T-helper 9 cell (primary cell): Measurements from ENCODE around the gene USP13.
"Not testable (repeated sequence)": the region's sequence is repeated elsewhere in the genome, so short reads cannot be mapped to it uniquely, and the experiment has no call there.

ENCODE experiments used
- DNase-seq: peaks from one replicate; pipeline ENCODE4 v3.0.0-alpha.2; 2020

Gene USP13

DNA sequence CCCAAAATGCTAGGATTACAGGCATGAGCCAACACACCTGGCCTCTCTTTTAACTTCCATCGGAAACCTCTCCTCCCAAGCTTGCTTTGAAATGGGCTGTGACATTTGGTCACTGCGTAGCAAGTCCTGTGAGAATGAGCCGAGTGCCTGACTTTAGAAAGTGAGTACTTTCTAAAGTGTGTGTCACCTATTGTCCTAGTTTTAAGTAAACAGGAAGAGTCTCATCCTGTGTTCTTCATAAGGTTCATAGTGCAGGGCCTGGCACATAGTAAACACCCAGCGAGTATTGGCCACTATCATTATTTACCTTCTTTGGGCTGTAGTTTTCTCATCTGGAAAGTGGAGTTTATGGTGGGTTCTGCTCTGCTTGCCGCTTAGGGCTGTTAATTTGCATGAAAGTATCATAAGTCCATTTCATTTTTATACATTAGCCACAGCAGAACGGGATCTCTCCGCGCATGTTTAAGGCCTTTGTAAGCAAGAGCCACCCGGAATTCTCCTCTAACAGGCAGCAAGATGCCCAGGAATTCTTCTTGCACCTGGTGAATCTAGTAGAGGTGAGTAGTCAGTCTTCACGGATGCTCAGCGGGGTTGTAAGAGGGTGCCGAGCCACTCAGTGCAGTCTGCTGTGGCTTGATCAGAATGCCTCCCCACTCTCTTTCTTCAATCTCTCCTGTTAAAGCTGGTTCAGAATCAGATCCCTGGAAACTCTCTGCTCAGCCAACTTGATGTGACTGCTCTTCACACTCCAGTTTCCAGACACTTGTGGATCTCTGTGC, 87.2 kb downstream of the USP13 start:
- no peak for DNase-seq

DNA sequence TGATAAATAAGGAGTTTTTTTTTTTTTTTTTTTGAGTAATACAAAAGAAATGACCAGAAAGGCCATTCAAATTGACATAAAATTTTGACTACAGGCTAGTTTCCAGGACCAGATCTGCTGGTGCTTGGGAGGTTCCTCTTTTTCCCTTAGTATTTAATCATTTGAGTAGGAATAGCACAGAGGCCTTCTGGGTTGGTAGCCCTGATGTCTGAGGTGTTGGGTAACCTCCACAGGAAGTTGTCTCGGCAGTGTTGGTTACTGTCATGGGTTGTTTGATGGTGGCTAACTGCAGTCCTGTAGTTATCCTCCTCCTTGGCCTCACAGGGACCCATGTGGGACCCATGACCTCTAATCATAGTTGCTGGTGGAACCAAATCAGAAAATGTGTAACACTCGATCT, 91.1 kb downstream of the USP13 start:
- no peak for DNase-seq

DNA sequence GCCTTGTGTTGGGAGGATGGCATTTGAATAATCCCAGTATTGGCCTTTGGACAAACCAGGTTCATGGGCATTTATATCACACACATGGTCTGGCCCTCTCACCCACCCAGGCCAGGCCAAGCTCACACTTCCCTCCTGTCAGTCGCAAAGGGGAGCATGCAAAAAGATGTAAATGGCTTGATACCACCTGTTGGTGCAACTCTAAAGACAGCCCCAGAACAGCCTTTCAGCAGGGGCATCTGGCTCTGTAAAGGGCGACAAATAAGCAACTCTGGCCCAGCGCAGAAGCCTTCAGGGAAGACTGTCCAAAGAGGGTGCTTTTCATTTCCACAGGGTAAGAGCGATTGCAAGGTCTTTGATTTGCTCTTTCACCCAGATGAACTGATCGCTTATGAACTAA, 91.8 kb downstream of the USP13 start:
- DNase-seq, result no peak

DNA sequence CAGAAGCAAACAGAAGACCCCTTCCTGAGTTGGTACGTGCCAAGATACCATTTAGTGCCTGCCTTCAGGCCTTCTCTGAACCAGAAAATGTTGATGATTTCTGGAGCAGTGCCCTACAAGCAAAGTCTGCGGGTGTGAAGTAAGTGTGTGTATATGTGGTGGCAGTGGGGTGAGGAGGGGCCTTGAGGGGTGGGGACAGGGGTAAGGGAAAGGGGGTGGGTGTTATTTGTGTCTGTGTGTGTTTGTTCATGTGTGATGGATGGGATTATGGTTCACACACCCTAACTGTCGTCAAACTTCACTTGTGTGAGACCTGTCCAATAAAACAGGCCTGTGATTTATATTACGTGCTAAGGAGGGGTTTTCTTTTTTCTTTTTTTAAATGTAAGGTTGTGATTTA, 92.2 kb downstream of the USP13 start:
- DNase-seq, result no peak

DNA sequence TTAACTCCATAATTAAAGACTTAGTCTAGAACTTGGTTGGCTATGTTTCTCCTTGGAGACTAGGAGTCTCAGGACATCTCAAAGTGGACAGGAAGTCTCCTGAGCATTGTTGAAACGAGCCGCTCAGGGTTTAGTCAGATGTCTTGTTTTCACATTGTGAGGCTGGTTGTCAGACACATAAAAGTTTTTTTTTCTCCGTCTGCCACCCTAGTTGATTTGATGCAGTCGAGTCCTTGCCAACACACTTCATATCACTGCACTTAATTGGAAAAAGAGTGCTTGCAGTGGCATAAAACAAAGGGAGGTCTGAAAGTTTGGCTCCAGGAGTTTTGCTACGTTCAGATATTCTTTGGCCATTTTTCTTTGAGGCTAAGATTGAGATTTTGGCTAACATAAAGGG, 92.9 kb downstream of the USP13 start:
- no peak for DNase-seq

DNA sequence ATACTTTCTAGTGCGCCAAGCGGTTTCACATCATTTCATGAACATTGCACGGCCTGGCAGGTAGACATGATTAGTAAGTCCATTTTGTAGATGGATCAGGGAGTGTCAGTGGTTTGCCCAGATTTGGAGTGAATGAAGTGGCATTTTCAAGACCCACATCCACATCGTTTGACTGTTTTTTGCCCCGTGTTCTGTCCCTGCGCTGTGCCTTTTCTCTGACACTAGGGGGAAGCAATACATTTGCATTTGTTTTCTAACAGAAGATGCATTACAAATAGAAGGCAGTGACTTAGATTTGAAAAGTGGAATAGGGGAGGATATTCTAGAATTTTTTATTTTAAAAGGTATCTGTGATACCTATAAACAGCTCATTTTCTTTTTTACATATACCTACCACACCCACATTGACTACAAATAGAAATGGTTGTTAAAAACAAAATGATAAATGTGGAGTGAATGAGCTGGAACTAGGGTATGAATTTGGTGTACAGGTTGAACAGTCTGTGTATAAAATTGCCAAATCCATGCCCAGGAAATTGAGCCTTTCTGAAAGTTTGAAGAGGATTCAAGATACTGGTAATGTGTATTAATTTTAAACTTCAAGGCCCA, 98.0 kb downstream of the USP13 start:
- no peak for DNase-seq

DNA sequence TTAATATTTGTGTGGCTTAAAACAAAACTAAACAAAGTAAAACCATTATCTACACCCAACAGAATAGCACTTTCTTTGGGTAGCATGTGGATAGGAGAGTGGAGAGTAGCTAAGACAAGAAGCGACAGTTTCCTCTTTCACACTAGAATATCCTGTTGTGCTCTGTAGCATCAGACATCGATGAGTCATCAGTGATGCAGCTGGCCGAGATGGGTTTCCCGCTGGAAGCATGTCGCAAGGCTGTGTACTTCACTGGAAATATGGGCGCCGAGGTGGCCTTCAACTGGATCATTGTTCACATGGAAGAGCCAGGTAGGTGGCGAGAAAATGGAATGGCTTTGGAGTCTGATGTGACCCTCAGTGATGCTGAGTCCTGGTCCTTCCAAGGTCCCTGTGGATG, 108.1 kb downstream of the USP13 start:
- no peak for DNase-seq

DNA sequence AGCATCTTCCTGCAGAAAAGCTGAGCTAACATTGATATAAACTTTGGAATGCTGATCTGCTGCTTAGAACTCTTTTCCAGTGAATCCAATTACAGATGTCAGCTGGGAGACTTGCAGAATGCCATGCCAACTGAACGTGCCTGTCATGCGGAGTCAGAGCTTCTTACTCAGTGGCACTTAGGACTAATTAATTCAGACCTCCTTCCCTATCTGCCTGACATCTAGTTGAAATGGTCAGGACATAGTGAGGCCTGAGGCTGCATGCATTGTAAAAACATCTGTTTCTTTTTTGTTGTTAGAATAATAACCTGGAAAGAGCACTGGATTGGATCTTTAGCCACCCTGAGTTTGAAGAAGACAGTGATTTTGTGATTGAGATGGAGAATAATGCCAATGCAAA, 112.6 kb downstream of the USP13 start:
- DNase-seq, result no peak

DNA sequence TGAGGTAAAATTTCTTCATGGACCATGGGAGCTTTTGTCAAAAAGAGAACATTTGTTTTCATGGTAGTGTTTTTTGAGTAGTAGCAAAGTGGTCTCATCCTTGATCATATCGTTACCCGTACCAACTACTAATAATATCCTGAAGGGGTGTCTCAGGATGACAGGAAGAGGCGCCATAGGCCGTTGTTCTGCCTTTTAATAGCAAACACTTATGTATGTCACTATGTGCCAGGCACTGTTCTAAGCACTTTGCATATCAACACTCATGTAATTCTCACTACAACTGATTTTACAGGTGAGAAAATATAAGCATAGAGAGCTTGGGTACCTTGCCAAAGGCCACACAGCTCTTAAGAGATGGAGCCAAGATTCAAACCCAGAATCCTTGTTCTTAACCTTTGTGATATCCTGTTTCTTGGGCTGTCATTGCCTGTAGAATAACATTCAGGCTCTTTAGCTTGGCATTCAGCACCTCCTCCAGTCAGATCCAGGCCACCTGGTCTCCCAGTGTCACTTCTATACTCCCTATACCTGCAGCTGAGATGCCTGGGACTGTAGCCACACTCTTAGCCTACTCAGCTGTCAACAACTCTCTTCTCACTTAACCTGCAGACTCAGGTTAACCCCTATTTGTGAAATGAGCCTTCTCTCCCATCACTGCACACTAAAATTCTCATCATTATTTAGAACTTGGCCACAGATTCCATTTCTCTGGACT, 113.7 kb downstream of the USP13 start:
- no peak for DNase-seq

DNA sequence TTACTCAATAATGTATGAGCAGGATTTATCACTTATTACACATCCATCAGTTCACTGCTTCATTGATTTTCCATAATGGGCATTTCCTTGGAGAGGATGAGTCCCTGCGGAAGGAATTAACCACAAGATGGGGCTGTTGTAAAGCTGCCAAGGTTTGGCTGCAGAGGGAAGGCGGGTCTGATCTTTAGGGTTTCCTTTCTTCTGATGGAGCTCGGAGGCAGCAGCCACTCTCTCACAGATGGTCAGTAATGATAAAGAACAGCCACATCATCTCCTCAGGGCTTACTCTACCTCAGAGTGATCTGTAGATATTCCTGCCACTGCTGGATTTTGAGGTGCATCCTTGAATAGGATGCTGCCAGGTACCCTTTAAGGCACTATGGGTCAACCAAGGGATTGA, 115.2 kb downstream of the USP13 start:
- DNase-seq, result no peak

DNA sequence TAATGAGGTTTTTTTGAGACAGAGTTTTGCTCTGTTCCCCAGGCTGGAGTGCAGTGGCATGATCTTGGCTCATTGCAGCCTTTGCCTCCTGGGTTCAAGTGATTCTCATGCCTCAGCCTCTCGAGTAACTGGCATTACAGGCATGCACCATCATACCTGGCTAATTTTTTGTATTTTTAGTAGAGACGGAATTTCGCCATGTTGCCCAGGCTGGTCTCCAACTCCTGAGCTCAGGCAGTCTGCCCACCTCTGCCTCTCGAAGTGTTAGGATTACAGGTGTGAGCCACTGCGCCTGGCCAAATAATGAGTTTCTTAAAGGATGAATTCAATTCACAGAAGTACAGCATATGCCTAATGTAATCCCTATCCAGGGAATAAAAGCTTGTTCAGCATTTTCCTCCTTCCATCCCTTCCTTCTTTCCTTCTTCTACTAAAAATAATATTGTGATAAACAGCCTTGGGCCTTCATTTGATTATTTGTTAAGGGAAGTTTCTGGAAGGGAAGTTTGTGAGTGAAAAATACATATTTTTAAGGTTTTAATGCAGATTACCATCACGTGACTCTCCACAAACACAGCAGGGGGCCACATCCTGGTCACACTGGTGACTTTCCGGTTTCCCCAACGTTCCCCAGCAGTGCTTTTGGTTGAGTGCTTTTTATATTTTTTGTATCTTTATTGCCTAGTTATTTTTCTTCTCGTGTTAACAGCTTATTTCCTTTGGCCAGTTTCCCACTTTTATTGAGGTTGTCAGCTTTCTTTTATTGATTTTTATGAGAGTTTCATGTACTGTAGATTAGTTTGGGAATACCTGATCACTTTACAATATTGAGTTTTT, 116.8 kb downstream of the USP13 start:
- no peak for DNase-seq

DNA sequence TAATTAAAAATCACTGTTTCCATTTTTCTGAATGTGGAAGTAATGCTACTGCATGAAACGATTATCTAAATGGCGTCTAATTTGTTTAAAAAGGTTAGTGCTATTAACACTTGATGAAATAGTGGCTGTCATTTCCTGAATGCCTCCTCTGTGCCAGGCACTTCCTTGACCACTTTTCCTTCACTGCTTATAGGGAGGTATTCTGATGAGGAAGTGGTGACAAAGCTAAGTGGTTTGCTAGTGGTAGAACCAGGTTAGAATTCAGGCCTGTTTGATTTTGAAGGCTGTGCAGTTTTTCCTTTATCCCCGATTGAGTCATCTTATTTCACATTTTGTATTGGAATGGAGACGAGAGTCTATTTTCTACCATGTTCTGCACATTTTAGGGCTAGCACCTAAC, 119.0 kb downstream of the USP13 start:
- no peak for DNase-seq

DNA sequence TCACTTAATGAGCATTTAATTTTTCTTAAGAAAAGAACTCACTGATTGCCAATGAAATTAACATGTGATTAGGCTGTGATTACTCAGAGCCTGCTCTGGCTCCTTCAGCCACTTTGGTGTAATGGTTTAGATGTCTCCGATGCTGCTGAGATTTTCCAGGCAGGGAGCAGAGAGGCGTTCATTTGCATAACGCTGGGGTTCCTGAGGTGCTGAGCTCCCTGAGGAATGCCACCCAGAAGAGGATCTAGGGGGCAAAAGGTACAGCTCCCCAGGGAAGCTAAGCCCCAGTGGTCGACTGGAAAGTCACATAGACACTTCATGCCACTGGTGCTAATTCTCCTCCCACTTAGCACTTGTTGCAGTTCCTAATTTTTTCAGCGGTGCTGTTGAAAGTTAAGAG, 119.5 kb downstream of the USP13 start:
- DNase-seq, result no peak

DNA sequence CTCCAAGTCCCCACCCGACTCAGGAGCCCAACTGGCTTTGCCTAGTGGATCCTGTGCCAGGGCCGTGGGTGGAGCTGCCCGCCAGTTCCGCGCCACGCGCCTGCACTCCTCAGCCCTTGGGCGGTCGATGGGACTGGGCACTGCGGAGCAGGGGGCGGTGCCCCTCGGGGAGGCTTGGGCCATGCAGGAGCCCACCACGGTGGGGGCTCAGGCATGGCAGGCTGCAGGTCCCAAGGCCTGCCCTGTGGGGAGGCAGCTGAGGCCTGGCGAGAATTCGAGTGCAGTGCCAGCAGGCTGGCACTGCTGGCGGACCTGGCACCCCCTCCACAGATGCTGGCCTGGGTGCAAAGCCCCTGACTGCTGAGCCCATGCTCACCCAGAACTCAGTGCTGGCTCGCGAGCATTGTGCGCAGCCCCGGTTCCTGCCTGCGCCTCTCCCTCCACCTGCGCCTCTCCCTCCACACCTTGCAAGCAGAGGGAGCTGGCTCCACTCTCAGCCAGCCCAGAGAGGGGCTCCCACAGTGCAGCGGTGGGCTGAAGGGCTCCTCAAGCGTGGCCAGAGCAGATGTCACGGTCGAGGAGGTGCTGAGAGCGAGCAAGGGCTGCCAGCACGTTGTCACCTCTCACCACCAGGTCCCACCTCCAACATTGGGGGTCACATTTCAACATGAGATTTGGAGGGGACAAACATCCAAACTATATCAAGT, 122.7 kb downstream of the USP13 start:
- DNase-seq, result no peak

DNA sequence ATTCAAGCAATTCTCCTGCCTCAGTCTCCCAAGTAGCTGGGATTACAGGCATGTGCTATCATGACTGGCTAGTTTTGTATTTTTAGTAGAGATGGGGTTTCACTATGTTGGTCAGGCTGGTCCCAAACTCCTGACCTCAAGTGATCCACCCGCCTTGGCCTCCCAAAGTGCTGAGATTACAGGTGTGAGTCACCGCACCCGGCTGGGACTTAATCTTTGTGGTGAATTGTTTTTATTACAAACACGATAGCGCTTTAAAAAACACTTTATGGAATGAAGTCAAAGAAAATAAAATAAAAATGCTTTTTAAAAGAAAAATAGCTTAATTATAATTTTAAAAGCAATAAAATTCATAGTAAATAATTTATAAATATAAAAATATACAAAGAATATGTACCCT, 130.0 kb downstream of the USP13 start:
- DNase-seq, result not testable (repeated sequence)

DNA sequence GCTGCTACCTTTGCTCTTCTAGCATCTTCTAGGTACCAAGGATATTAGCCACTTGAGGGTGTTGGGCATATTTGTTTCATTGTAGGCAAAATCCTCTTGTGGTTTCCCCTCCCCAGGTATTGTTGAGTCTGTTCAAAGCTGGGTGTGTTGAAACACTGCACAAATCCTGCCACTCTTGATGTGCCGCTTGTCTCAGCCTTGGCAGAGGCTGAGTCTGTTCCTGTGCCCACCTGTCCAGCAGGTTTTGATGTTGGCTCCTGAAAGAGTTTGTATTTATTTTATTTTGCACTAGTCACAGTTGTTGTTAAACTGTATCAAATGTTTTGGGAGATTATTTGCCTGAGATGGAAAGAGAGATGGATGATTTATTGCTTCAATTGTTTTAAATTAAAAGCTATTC, 136.2 kb downstream of the USP13 start:
- no peak for DNase-seq

DNA sequence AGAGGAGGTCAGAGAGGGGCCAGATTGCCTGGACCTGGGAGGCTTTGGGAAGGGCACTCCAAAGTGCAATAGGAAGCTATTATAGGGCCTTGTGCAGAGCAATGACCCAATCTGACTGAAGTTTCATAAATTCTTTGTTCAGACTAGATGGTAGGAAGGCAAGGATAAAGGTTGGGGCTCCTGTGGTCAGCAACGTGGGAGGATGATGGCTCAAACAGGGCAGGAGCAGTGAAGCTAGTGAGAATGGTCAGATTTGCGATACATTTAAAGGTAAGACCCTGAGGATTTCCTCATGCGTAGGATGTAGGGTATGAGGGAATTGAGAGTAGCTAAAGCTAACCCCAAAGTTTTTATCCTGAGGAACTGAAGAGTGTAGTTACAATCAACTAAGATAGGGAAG, 139.0 kb downstream of the USP13 start:
- DNase-seq, result no peak

DNA sequence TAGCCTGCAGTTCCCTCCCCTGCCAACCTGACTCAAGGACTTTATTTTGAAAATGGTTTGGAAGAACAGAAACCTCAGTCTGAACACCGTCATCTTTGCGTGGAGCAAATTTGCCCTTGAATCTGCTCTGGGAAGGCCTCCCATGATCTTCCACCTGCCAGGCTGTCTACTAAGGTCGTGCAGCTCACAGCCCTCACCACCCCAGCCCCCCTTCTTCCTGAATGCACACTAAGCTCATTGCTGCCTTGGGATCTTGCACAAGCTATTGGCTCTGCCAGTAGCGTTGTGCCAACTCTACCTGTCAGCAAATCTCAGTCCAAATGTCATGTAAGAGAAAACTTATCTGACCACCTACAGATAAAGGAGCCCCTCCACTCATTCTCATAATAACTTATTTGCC, 141.5 kb downstream of the USP13 start:
- DNase-seq, result no peak

DNA sequence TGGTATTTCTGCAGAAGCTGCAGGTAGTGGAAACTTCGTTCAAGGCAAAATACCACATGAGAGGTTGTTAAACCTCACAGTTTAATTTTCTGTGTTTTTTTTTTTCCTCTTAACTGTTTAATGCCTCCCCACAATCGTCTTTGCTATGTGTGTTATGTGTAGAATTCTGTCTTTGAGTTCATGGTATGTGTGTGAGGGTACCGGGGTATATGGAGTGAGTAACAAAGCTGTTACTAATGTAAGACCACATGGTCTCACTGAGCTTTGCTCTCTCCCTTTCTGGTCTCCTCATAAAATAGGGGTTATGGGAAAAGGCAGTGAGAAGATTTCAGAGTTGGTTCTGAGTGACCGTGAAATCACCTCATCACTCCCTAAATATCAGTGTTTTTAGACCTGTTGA, 143.6 kb downstream of the USP13 start:
- DNase-seq, result no peak

DNA sequence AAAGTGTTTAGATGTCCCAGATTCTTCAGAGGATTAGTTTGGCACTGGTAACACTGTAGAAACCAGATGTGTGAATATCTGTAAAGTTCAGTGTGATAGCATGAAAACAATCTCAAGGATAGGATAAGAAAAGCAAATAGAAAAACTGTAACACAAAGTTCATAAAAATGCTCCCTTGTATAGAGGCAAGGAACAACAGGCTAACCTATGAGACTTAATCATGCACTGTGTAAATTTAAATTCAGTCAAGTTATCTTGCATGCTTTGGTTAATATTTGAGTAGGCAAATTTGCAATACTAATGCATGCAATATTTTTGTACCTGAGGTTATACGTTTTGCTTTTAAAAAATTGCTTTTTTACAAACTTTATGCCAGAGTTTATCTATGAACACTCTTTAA, 144.4 kb downstream of the USP13 start:
- DNase-seq, result no peak

DNA sequence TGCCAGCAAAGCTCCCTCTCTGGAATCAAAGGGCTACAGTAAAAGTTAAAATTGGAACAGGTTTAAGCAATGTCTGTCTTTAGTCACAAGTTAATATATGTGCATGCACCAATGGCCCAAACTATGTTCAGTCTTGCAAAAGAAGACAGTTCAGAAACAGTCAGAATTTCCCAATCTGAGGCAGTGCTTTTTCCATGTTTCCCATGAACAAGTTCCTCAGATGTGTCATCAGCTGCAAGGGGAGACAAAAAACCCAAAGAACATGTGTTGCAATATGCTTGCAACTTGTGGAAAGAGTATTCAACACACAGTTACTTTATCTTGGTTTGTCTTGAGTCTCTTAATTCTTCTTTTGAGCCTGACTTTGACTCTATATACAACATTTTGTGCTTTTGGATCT, 148.4 kb downstream of the USP13 start:
- no peak for DNase-seq

DNA sequence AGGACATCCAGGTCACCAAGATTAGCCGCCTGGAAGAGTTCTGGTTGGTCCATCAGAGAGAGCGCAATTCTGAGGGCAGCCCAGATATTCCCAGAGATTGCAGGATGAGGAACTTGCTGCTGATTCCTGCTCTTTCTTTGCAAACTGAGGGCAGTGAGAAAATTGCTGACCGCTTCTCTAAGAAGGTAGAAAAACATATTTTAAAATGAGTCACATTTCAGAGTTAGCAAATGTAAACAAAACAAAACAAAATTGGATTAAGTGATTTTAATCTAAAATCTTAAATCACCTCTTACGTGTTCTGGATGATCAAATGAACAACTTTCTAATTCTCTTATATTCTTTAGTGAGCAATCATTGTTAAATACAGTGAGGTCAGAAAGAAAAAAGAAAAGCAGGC, 149.0 kb downstream of the USP13 start:
- no peak for DNase-seq

DNA sequence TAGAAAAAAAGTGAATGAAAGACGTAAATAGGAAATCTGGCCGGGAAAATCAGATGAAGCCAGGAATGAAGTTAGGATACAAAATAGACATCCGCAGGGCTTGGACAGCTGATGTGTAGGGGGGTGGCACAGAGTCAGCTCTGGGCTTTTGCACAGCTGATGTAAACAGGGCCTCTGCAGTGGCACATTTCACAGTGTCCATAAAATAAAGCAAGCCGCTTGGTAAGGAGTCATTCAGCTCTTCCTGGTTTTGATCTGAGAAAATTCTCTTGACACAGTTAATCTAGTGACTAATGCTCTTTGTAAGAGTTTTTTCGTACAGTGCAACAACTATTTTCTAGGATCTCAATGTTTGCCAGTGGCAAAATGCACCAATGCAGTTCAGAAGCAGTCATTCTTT, 153.3 kb downstream of the USP13 start:
- DNase-seq, result no peak
